IMR-90 (cell line): Measurements from ENCODE around the gene FGF2. TPM values are rescaled to one million over a fixed set of nuclear protein-coding genes. Genes with fewer than 3 reads are reported as not detected.

Experiments
- ATAC-seq: fragments of 200-7000 bp; cut with Tn5 transposase; 2 replicates; pipeline ENCODE4 v1.9.1; 2020; ENCODE audit warnings: low read depth, mild to moderate bottlenecking, moderate library complexity
- BruUV-seq: library from RNA; stranded (reverse); fragments of 400-500 nt; replicated peaks from 2 replicates; lab custom pipeline; 2021; lab: Mats Ljungman, UMichigan
- CTCF ChIA-PET: fragments of 300-600 bp; formaldehyde crosslinking; extraction: SDS; loops from one replicate; lab custom pipeline; 2021; ENCODE audit warnings: antibody characterized with exemption; lab: Yijun Ruan, JAX
- POLR2A ChIA-PET: fragments of 300-600 bp; sonication (Branson Sonifier 250); formaldehyde crosslinking; loops from one replicate; lab custom pipeline; 2022; ENCODE audit warnings: antibody characterized with exemption; ENCODE audit not compliant: unreplicated experiment; lab: Charles Lee
- DNase-seq: peaks from one replicate; pipeline ENCODE4 v3.0.0; 2013
- H2AFZ ChIP-seq: replicated peaks from 2 replicates; pipeline ENCODE3; 2013; ENCODE audit warnings: low read length, mild to moderate bottlenecking; ENCODE audit not compliant: poor library complexity
- H2AK5ac ChIP-seq: 2 replicates; pipeline ENCODE4 v1.6.1; 2013; ENCODE audit warnings: low read depth, low read length, inconsistent platforms
- H2AK9ac ChIP-seq: replicated peaks from 2 replicates; pipeline ENCODE3; 2013; ENCODE audit warnings: mild to moderate bottlenecking, low read depth, low read length, moderate library complexity; ENCODE audit not compliant: poor library complexity
- H2BK120ac ChIP-seq: 2 replicates; pipeline ENCODE4 v1.6.1; 2013; ENCODE audit warnings: low read depth, low read length, inconsistent platforms
- H2BK15ac ChIP-seq: 3 replicates; pipeline ENCODE4 v1.6.1; 2013; ENCODE audit warnings: low read depth, low read length, inconsistent platforms
- H2BK20ac ChIP-seq: 2 replicates; pipeline ENCODE4 v1.6.1; 2013; ENCODE audit warnings: low read depth, mild to moderate bottlenecking, inconsistent platforms, low read length, moderate library complexity
- H2BK5ac ChIP-seq: 2 replicates; pipeline ENCODE4 v1.6.1; 2013; ENCODE audit warnings: mild to moderate bottlenecking, low read depth, low read length, inconsistent platforms; ENCODE audit not compliant: poor library complexity, severe bottlenecking
- H3K14ac ChIP-seq: replicated peaks from 2 replicates; pipeline ENCODE4 v1.6.1; 2013; ENCODE audit warnings: low read depth, low read length, inconsistent platforms
- H3K18ac ChIP-seq: 2 replicates; pipeline ENCODE4 v1.6.1; 2013; ENCODE audit warnings: low read depth, low read length, control low read depth
- H3K23ac ChIP-seq: 2 replicates; pipeline ENCODE4 v1.6.1; 2013; ENCODE audit warnings: low read depth, low read length, inconsistent platforms
- H3K27ac ChIP-seq: 2 replicates; pipeline ENCODE4 v1.5.1; 2013; ENCODE audit warnings: mild to moderate bottlenecking, control low read depth, low read length; ENCODE audit not compliant: insufficient read depth
- H3K27me3 ChIP-seq: 2 replicates; pipeline ENCODE4 v1.6.1; 2013; ENCODE audit warnings: low read length; ENCODE audit not compliant: control insufficient read depth, insufficient read depth
- H3K36me3 ChIP-seq: 2 replicates; pipeline ENCODE4 v1.6.1; 2013; ENCODE audit warnings: low read length, mixed read lengths; ENCODE audit not compliant: control insufficient read depth, insufficient read depth
- H3K4ac ChIP-seq: 2 replicates; pipeline ENCODE4 v1.6.1; 2013; ENCODE audit warnings: low read depth, low read length, inconsistent platforms
- H3K4me1 ChIP-seq: 2 replicates; pipeline ENCODE4 v1.6.1; 2013; ENCODE audit warnings: low read length, mixed read lengths; ENCODE audit not compliant: control insufficient read depth, insufficient read depth
- H3K4me2 ChIP-seq: 2 replicates; pipeline ENCODE4 v1.6.1; 2013; ENCODE audit warnings: low read depth, mild to moderate bottlenecking, control low read depth, low read length, moderate library complexity
- H3K4me3 ChIP-seq: 2 replicates; pipeline ENCODE4 v1.5.1; 2013; ENCODE audit warnings: low read depth, mild to moderate bottlenecking, control low read depth, low read length, moderate library complexity; ENCODE audit not compliant: insufficient read depth
- H3K56ac ChIP-seq: 2 replicates; pipeline ENCODE4 v1.6.1; 2013; ENCODE audit warnings: low read length, inconsistent platforms; ENCODE audit not compliant: insufficient read depth; ENCODE audit errors: extremely low read depth
- H3K79me1 ChIP-seq, 2 experiments: 2 replicates each; pipeline ENCODE4 v1.6.1; 2013; ENCODE audit warnings: low read length in 2 of 2, inconsistent platforms in 1 of 2, low read depth in 1 of 2
- H3K9ac ChIP-seq: 2 replicates; pipeline ENCODE4 v1.6.1; 2013; ENCODE audit warnings: low read depth, low read length, control low read depth
- H3K9me1 ChIP-seq: 2 replicates; pipeline ENCODE4 v1.6.1; 2013; ENCODE audit warnings: low read length, inconsistent platforms; ENCODE audit not compliant: insufficient read depth
- H3K9me3 ChIP-seq: 2 replicates; pipeline ENCODE4 v1.6.1; 2013; ENCODE audit warnings: low read length; ENCODE audit not compliant: control insufficient read depth, insufficient read depth
- H4K20me1 ChIP-seq: 2 replicates; pipeline ENCODE4 v1.6.1; 2013; ENCODE audit warnings: low read length, inconsistent platforms; ENCODE audit not compliant: insufficient read depth
- H4K5ac ChIP-seq: 2 replicates; pipeline ENCODE4 v1.6.1; 2013; ENCODE audit warnings: mild to moderate bottlenecking, low read depth, low read length, control low read depth
- H4K8ac ChIP-seq, 2 experiments: 2 replicates each; pipeline ENCODE4 v1.6.1; 2013; ENCODE audit warnings: low read depth in 2 of 2, low read length in 2 of 2, control low read depth in 1 of 2, inconsistent platforms in 1 of 2
- H4K91ac ChIP-seq: 2 replicates; pipeline ENCODE4 v1.6.1; 2013; ENCODE audit warnings: low read depth, low read length, inconsistent platforms; ENCODE audit not compliant: insufficient read depth
- BHLHE40 ChIP-seq: fragments of 150-350 bp; IDR thresholded peaks from 2 replicates; pipeline ENCODE4 v1.6.1; 2016; ENCODE audit warnings: mild to moderate bottlenecking, low read depth, low read length
- CEBPB ChIP-seq: IDR thresholded peaks from 2 replicates; pipeline ENCODE4 v1.6.1; 2012; ENCODE audit warnings: low read depth, low read length, improper control_type of control experiment
- CHD1 ChIP-seq: IDR thresholded peaks from 2 replicates; pipeline ENCODE4 v1.6.1; 2012; ENCODE audit warnings: low read depth, low read length, improper control_type of control experiment
- FOS ChIP-seq: fragments of 150-350 bp; IDR thresholded peaks from 2 replicates; pipeline ENCODE4 v1.6.1; 2016; ENCODE audit warnings: low read depth, low read length
- MAFK ChIP-seq: IDR thresholded peaks from 2 replicates; pipeline ENCODE4 v1.6.1; 2012; ENCODE audit warnings: low read depth, low read length, improper control_type of control experiment
- MAZ ChIP-seq: IDR thresholded peaks from 2 replicates; pipeline ENCODE4 v1.6.1; 2012; ENCODE audit warnings: low read depth, mild to moderate bottlenecking, low read length, improper control_type of control experiment, moderate library complexity, borderline replicate concordance
- MXI1 ChIP-seq: IDR thresholded peaks from 2 replicates; pipeline ENCODE4 v1.6.1; 2012; ENCODE audit warnings: low read depth, mild to moderate bottlenecking, low read length, moderate library complexity, borderline replicate concordance
- NFE2L2 ChIP-seq: fragments of 150-350 bp; IDR thresholded peaks from 2 replicates; pipeline ENCODE4 v1.6.1; 2016; ENCODE audit warnings: low read depth, mild to moderate bottlenecking, low read length
- POLR2A ChIP-seq: IDR thresholded peaks from 2 replicates; pipeline ENCODE4 v1.6.1; 2012; ENCODE audit warnings: mild to moderate bottlenecking, low read depth, low read length
- RAD21 ChIP-seq: IDR thresholded peaks from 2 replicates; pipeline ENCODE4 v1.6.1; 2012; ENCODE audit warnings: low read length, improper control_type of control experiment
- RCOR1 ChIP-seq: IDR thresholded peaks from 2 replicates; pipeline ENCODE4 v1.6.1; 2012; ENCODE audit warnings: mild to moderate bottlenecking, low read length, improper control_type of control experiment; ENCODE audit not compliant: insufficient replicate concordance
- RFX5 ChIP-seq: IDR thresholded peaks from 2 replicates; pipeline ENCODE4 v1.8.0; 2012; ENCODE audit warnings: low read depth, mild to moderate bottlenecking, low read length, moderate library complexity
- SMC3 ChIP-seq: fragments of 150-350 bp; IDR thresholded peaks from 2 replicates; pipeline ENCODE4 v1.6.1; 2016; ENCODE audit warnings: low read depth, mild to moderate bottlenecking, antibody characterized with exemption, low read length, moderate library complexity
- USF2 ChIP-seq: fragments of 150-350 bp; IDR thresholded peaks from 2 replicates; pipeline ENCODE4 v1.6.1; 2017; ENCODE audit warnings: mild to moderate bottlenecking, antibody characterized with exemption, low read length, low read depth
- WGBS, 2 experiments: methylation state at CpG; one replicate each; pipeline versions ENCODE4 v1.1.5 to v1.1.7; 2013; ENCODE audit warnings: missing lambda C conversion rate in 2 of 2; ENCODE audit not compliant: insufficient read length in 1 of 2; ENCODE audit errors: extremely low coverage in 2 of 2; 5-methylcytosine and 5-hydroxymethylcytosine counted together
- dilution Hi-C: fragments of 300-500 bp; cut with HindIII; formaldehyde crosslinking; loops from one replicate; pipeline ENCODE4 v1.14.3; 2018; ENCODE audit warnings: low sequenced_read_pairs; ENCODE audit not compliant: unreplicated experiment
- in situ Hi-C: fragments of 300-500 bp; cut with MboI; formaldehyde crosslinking; loops from 3 replicates; pipeline ENCODE4 v1.14.3; 2019; ENCODE audit warnings: low sequenced_read_pairs, inconsistent platforms, mixed read lengths
- intact Hi-C: fragments of 100-400 bp; cut with micrococcal nuclease; formaldehyde crosslinking; loops from 2 replicates; pipeline ENCODE4 v1.10.0; 2022
- polyA plus RNA-seq, 3 experiments: library from polyadenylated mRNA; depleted of rRNA; stranded (reverse); fragments of >200 nt; gene quantifications; 2 replicates each; pipeline ENCODE4 v1.2.3, GENCODE V29; 2012; ENCODE audit warnings: low replicate concordance in 1 of 3
- total RNA-seq: library from RNA; depleted of rRNA; stranded (reverse); fragments of >200 nt; gene quantifications from 2 replicates; pipeline ENCODE4 v1.2.3, GENCODE V29; 2012
- TF ChIP-seq, protein P1 (sequence below): fragments of 150-350 bp; IDR thresholded peaks from 2 replicates; pipeline ENCODE4 v1.6.1; 2016; ENCODE audit warnings: low read depth, mild to moderate bottlenecking, low read length, moderate library complexity, borderline replicate concordance
- TF ChIP-seq, protein P2 (sequence below): conservative IDR thresholded peaks from 2 replicates; pipeline ENCODE4 v1.5.1; 2012; ENCODE audit warnings: mild to moderate bottlenecking, low read depth, low read length, improper control_type of control experiment

The FGF2 gene
- total and polyA plus RNA-seq, 2 of the 4 experiments (the other 2 are of a cell fraction): 12.9 to 27.1 TPM

DNA sequence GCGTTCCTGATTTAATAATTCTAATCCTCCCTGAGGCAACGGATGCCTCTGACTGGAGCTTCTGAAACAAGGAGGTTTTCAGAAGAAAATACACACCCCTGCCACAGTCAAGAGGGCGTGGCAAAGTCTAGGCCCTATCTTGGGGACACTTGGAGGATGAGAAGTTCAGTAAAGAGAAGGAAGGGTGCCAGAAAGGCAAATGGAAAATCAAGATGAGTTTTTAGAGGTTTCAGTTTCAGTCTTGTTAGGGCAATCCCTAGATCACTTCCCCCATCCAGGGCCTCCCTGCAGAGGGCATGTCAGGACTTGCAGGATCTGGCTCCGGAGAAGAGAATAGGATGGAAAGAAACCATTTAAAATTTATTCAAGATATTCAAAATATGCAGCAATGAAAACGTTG lies 28.5 kb upstream of the FGF2 start:
- BruUV-seq: no TSS peak
- H3K14ac ChIP-seq: peak overlapping the region; percentile 99
- peak overlapping the region; percentile 81 for H3K9ac ChIP-seq
- dilution Hi-C loops (no loop called here), intact Hi-C loops (no loop called here), in situ Hi-C loops (no loop called here)
- peak overlapping the region; percentile 96 for H3K27ac ChIP-seq
- CTCF ChIA-PET: interaction anchor here (1.9 kb wide), 1 partner anchor 117 kb away, joined by 7 read pairs; no protein-coding TSS in a partner anchor
- peak overlapping the region; percentile 71; the same call in 1 of the 2 replicates for H3K23ac ChIP-seq
- H3K79me1 ChIP-seq: no peaks in the 10 kb centered on the region
- TF ChIP-seq USF2: no peak
- no peak for TF ChIP-seq CEBPB
- no peak; the same call in 1 of the 2 replicates for TF ChIP-seq MAZ
- no peak for TF ChIP-seq NFE2L2
- TF ChIP-seq MAFK: no peak
- TF ChIP-seq POLR2A: no peak
- no peak for TF ChIP-seq BHLHE40
- TF ChIP-seq RCOR1: no peak
- TF ChIP-seq, protein P1, sequence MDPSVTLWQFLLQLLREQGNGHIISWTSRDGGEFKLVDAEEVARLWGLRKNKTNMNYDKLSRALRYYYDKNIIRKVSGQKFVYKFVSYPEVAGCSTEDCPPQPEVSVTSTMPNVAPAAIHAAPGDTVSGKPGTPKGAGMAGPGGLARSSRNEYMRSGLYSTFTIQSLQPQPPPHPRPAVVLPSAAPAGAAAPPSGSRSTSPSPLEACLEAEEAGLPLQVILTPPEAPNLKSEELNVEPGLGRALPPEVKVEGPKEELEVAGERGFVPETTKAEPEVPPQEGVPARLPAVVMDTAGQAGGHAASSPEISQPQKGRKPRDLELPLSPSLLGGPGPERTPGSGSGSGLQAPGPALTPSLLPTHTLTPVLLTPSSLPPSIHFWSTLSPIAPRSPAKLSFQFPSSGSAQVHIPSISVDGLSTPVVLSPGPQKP: no peak
- no peak for TF ChIP-seq RFX5
- TF ChIP-seq CHD1: no peak
- TF ChIP-seq FOS: no peak
- TF ChIP-seq, protein P2, sequence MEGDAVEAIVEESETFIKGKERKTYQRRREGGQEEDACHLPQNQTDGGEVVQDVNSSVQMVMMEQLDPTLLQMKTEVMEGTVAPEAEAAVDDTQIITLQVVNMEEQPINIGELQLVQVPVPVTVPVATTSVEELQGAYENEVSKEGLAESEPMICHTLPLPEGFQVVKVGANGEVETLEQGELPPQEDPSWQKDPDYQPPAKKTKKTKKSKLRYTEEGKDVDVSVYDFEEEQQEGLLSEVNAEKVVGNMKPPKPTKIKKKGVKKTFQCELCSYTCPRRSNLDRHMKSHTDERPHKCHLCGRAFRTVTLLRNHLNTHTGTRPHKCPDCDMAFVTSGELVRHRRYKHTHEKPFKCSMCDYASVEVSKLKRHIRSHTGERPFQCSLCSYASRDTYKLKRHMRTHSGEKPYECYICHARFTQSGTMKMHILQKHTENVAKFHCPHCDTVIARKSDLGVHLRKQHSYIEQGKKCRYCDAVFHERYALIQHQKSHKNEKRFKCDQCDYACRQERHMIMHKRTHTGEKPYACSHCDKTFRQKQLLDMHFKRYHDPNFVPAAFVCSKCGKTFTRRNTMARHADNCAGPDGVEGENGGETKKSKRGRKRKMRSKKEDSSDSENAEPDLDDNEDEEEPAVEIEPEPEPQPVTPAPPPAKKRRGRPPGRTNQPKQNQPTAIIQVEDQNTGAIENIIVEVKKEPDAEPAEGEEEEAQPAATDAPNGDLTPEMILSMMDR: no peak; the same call in 1 of the 2 replicates
- no peak for TF ChIP-seq MXI1
- TF ChIP-seq SMC3: no peak
- TF ChIP-seq RAD21: no peak; the same call in 1 of the 2 replicates
- H3K18ac ChIP-seq: peak overlapping the region; percentile 98
- H3K36me3 ChIP-seq: no peaks in the 10 kb centered on the region
- WGBS, 2 experiments: no CpG with 5 or more reads among the region's 5 CpGs
- H2BK5ac ChIP-seq: peak overlapping the region; percentile 95
- peak overlapping the region; percentile 86; the same call in 2 of the 3 replicates for H2BK15ac ChIP-seq
- H3K4me2 ChIP-seq: peak overlapping the region; percentile 62
- 0 out of 2 replicates have a peak overlapping the region, but pooled peaks have one; percentile 4 for H3K4me3 ChIP-seq
- H4K8ac ChIP-seq: peak overlapping the region; percentile 69 to 94
- H4K5ac ChIP-seq: peak overlapping the region; percentile 98
- ATAC-seq (peak; percentile 98), DNase-seq (peak; percentile 94)
- no peak overlapping the region for H2AK9ac ChIP-seq
- peak overlapping the region; percentile 97 for H2BK120ac ChIP-seq
- H2BK20ac ChIP-seq: peak overlapping the region; percentile 98
- H3K4ac ChIP-seq: peak overlapping the region; percentile 94
- no peaks in the 10 kb centered on the region for H3K9me3 ChIP-seq
- POLR2A ChIA-PET: interaction anchor here (0.5 kb wide), 1 partner anchor 17 kb away, joined by 3 read pairs; no protein-coding TSS in a partner anchor
- peak overlapping the region; percentile 45 for H2AK5ac ChIP-seq
- H4K91ac ChIP-seq: peak overlapping the region; percentile 95
- H3K4me1 ChIP-seq: peaks cover 13% of the 10 kb centered on the region
- peak overlapping the region; percentile 76 for H3K56ac ChIP-seq
- no peaks in the 10 kb centered on the region for H3K27me3 ChIP-seq
- H3K9me1 ChIP-seq: peaks cover 8% of the 10 kb centered on the region
- no peaks in the 10 kb centered on the region for H4K20me1 ChIP-seq
- H2AFZ ChIP-seq: peak overlapping the region; percentile 75
